Activated naive CD4-positive, alpha-beta T cell treated with anti-CD3 and anti-CD28 coated beads, Interleukin-2, amount 50 U/mL, for 16 hours (primary cell): ENCODE results near the gene LUC7L2.
"Not testable (repeated sequence)": the region's sequence is repeated elsewhere in the genome, so short reads cannot be mapped to it uniquely, and the experiment has no call there.

Experiments
- DNase-seq: peaks from one replicate; pipeline ENCODE4 v3.0.0-alpha.2; 2020

Gene LUC7L2

GRCh38 chr7:139452958-139453672 lies 93.4 kb downstream of the LUC7L2 start:
- DNase-seq = no peak

- DNase-seq = no peak
These were observed 94.1 kb downstream of the LUC7L2 start for GRCh38 chr7:139453673-139454321.

- no peak for DNase-seq
These were observed 96.1 kb downstream of the LUC7L2 start for GRCh38 chr7:139455789-139456188.

GRCh38 chr7:139456511-139456910 lies 96.8 kb downstream of the LUC7L2 start:
- DNase-seq = no peak

- DNase-seq = no peak
These were observed 97.7 kb downstream of the LUC7L2 start for GRCh38 chr7:139457153-139457946.

GRCh38 chr7:139463421-139463820 lies 103.7 kb downstream of the LUC7L2 start:
- DNase-seq = not testable (repeated sequence)

GRCh38 chr7:139464511-139464910 lies 104.8 kb downstream of the LUC7L2 start:
- DNase-seq = not testable (repeated sequence)

- DNase-seq = not testable (repeated sequence)
These were observed 105.4 kb downstream of the LUC7L2 start for GRCh38 chr7:139465072-139465471.

- not testable (repeated sequence) for DNase-seq
These were observed 108.0 kb downstream of the LUC7L2 start for GRCh38 chr7:139467729-139468128.

- DNase-seq = not testable (repeated sequence)
These were observed 108.6 kb downstream of the LUC7L2 start for GRCh38 chr7:139468281-139468680.

- no peak for DNase-seq
These were observed 112.2 kb downstream of the LUC7L2 start for GRCh38 chr7:139471740-139472353.
